Adrenal gland (tissue), 19 donors: Measurements from ENCODE around the gene SETDB2. TPM values are rescaled to one million over a fixed set of nuclear protein-coding genes. Genes with fewer than 3 reads are reported as not detected.

Experiments used
- DNase-seq, 7 donors: peaks; one replicate each; pipeline ENCODE4 v3.0.0-alpha.2; 2019 to 2020
- H3K27ac ChIP-seq, 5 donors: fragments of 200-600 bp; sonication (generic) in 4 of 5; 1 replicate in 3 of 5; 2 replicates in 2 of 5; pipeline versions ENCODE4 v1.5.1 to v1.8.0; 2016 to 2020; ENCODE audit warnings: mild to moderate bottlenecking in 1 of 5
- H3K27me3 ChIP-seq: fragments of 200-600 bp; 2 replicates; pipeline ENCODE4 v1.8.0; 2021
- H3K36me3 ChIP-seq, 2 donors: fragments of 200-600 bp; replicated peaks in 1 of 2; 1 replicate in 1 of 2; 2 replicates in 1 of 2; pipeline versions ENCODE4 v1.5.1 to v1.8.0; 2018 to 2022
- H3K4me1 ChIP-seq, 2 donors: fragments of 200-600 bp; replicated peaks in 1 of 2; 1 replicate in 1 of 2; 2 replicates in 1 of 2; pipeline versions ENCODE4 v1.5.1 to v1.8.0; 2018 to 2021
- H3K4me3 ChIP-seq, 4 donors: fragments of 200-600 bp; sonication (generic) in 3 of 4; one replicate each; pipeline ENCODE4 v1.5.1; 2016 to 2018
- H3K9me3 ChIP-seq, 3 donors: fragments of 200-600 bp; sonication (generic) in 1 of 3; replicated peaks in 1 of 3; 1 replicate in 2 of 3; 2 replicates in 1 of 3; pipeline versions ENCODE4 v1.5.1 to v1.8.0; 2016 to 2021
- POLR2A ChIP-seq, 2 donors: fragments of 450-650 bp; IDR thresholded peaks; one replicate each; pipeline ENCODE4 v1.6.1; 2017; ENCODE audit warnings: antibody characterized with exemption in 2 of 2, mild to moderate bottlenecking in 2 of 2, moderate library complexity in 1 of 2
- WGBS, 4 donors: extraction: QIAGEN DNeasy Blood & Tissue Kit in 2 of 4; methylation state at CpG; one replicate each; pipeline versions ENCODE4 v1.1.5 to v1.1.7; 2013 to 2017; 5-methylcytosine and 5-hydroxymethylcytosine counted together
- intact Hi-C, 2 donors: fragments of 100-400 bp; cut with DNase I; formaldehyde crosslinking; loops; one replicate each; pipeline versions ENCODE4 v1.14.1 to v1.15.0; 2022 to 2023
- long read RNA-seq, 10 donors: library from polyadenylated mRNA in 3 of 10; unstranded in 2 of 10; stranded (forward) in 1 of 10; transcript quantifications; one replicate each; pipeline ENCODE4 v2.0.0 and lab custom pipeline, GENCODE V29; 2021 to 2026
- polyA plus RNA-seq, 3 donors: library from polyadenylated mRNA; stranded (reverse); fragments of 200-250 nt in 2 of 3; fragments of 350-450 nt in 1 of 3; fragmentation: Illumina TruSeq in 1 of 3; extraction: RNeasy Lipid Tissue Mini Kit (QIAGEN cat#74804) in 1 of 3; gene quantifications; one replicate each; pipeline ENCODE4 v1.2.3, GENCODE V29; 2013 to 2014
- total RNA-seq, 9 donors: library from RNA; depleted of rRNA in 4 of 9; stranded (reverse); fragments of >200 nt in 4 of 9; fragments of 120-200 nt in 1 of 9; fragmentation: NEBNext Ultra II Directional in 1 of 9; extraction: Animal tissue kit (Norgen Biotek cat#: 25700) in 1 of 9; gene quantifications; one replicate each; pipeline versions ENCODE4 v1.1.0 to v1.2.4, GENCODE V29; 2013 to 2023
- TF ChIP-seq, protein P1 (sequence below), 6 experiments: fragments of 450-650 bp in 4 of 6; fragments of 200-600 bp in 2 of 6; sonication (generic) in 1 of 6; IDR thresholded peaks; 1 replicate in 5 of 6; 2 replicates in 1 of 6; pipeline versions ENCODE4 v1.5.1 to v1.8.0; 2016 to 2021; ENCODE audit warnings: antibody characterized with exemption in 6 of 6, mild to moderate bottlenecking in 2 of 6, moderate library complexity in 1 of 6
- donor health status: healthy with polysubstance abuse.
- donor health status: Bipolar disorder and iron deficiency.
- donor health status: DM: yes; HTN: yes; CAD: no.
- donor health status: DM: no; HTN: no; CAD: no.
- donor health status: DM: no; HTN: no; CAD: no.
- donor health status: DM: yes; HTN: yes; CAD: no.

The SETDB2 gene, protein sequence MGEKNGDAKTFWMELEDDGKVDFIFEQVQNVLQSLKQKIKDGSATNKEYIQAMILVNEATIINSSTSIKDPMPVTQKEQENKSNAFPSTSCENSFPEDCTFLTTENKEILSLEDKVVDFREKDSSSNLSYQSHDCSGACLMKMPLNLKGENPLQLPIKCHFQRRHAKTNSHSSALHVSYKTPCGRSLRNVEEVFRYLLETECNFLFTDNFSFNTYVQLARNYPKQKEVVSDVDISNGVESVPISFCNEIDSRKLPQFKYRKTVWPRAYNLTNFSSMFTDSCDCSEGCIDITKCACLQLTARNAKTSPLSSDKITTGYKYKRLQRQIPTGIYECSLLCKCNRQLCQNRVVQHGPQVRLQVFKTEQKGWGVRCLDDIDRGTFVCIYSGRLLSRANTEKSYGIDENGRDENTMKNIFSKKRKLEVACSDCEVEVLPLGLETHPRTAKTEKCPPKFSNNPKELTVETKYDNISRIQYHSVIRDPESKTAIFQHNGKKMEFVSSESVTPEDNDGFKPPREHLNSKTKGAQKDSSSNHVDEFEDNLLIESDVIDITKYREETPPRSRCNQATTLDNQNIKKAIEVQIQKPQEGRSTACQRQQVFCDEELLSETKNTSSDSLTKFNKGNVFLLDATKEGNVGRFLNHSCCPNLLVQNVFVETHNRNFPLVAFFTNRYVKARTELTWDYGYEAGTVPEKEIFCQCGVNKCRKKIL
- 10 to 100 TPM in 7 of 9 donors, 1 to 10 TPM in 2; 7.4 to 26.3 (median 13.6) TPM for total RNA-seq
- polyA plus RNA-seq = 10 to 100 TPM in 2 of 3 donors, 1 to 10 TPM in 1; 4.4 to 14.7 (median 10.9) TPM
- long read RNA-seq, donor 1 = 0 reads
- long read RNA-seq, donor 2, partial matches to known transcripts = 6 of 8 reads
- long read RNA-seq, donor 2, other reads (novel, unspliced or antisense) = 0 of 8 reads
- long read RNA-seq, donor 3 = 0 reads
- long read RNA-seq, donor 4, partial matches to known transcripts = 0 of 7 reads
- long read RNA-seq, donor 4, other reads (novel, unspliced or antisense) = 6 of 7 reads
- long read RNA-seq, donor 5, partial matches to known transcripts = 0 of 16 reads
- long read RNA-seq, donor 5, other reads (novel, unspliced or antisense) = 15 of 16 reads
- long read RNA-seq, donor 6, partial matches to known transcripts = 0 of 2 reads
- long read RNA-seq, donor 6, other reads (novel, unspliced or antisense) = 2 of 2 reads
- long read RNA-seq, donor 7 = 0 reads
- long read RNA-seq, donor 8, full-length matches to known transcripts = 1 of 6 reads
- long read RNA-seq, donor 8, partial matches to known transcripts = 5 of 6 reads
- long read RNA-seq, donor 8, other reads (novel, unspliced or antisense) = 0 of 6 reads
- long read RNA-seq, donor 9 = 0 reads
- long read RNA-seq, donor 10 = 0 reads

- H3K27me3 ChIP-seq = no peaks in the 10 kb centered on the region
- peak; percentile 99 to 100 (median 99) for DNase-seq
- 0 to 1% (median 1%) methylated on average over 18 to 53 of the region's 53 CpGs for WGBS, 4 donors
- H3K4me1 ChIP-seq = peaks cover 29 to 44% of the 10 kb centered on the region in 2 donors
- H3K9me3 ChIP-seq = peaks cover 0 to 5% (median 0%) of the 10 kb centered on the region in 3 donors
- H3K36me3 ChIP-seq = no peaks in the 10 kb centered on the region
- intact Hi-C loops = no loop called here
- peak within 1 kb of the TSS; percentile 42 to 72 (median 65) for H3K4me3 ChIP-seq
- peak within 1 kb of the TSS; percentile 77 to 97 (median 82) for H3K27ac ChIP-seq
- TF ChIP-seq, protein P1, sequence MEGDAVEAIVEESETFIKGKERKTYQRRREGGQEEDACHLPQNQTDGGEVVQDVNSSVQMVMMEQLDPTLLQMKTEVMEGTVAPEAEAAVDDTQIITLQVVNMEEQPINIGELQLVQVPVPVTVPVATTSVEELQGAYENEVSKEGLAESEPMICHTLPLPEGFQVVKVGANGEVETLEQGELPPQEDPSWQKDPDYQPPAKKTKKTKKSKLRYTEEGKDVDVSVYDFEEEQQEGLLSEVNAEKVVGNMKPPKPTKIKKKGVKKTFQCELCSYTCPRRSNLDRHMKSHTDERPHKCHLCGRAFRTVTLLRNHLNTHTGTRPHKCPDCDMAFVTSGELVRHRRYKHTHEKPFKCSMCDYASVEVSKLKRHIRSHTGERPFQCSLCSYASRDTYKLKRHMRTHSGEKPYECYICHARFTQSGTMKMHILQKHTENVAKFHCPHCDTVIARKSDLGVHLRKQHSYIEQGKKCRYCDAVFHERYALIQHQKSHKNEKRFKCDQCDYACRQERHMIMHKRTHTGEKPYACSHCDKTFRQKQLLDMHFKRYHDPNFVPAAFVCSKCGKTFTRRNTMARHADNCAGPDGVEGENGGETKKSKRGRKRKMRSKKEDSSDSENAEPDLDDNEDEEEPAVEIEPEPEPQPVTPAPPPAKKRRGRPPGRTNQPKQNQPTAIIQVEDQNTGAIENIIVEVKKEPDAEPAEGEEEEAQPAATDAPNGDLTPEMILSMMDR (IDR thresholded peaks at IDR 0.05) = peak in 5 of 6 experiments; percentile 32 to 65 (median 56)
- peak; percentile 70 to 97 for TF ChIP-seq POLR2A (IDR thresholded peaks at IDR 0.05)
Observed at GRCh38 chr13:49443704-49444523, at the start of gene SETDB2, which contains the start of gene CAB39L. SETDB2 (plus strand) TSS chr13:49444274; CDS start chr13:49451894, 7,620 bp downstream. CAB39L (minus strand) TSS chr13:49444064; CDS start chr13:49382910, 61,154 bp downstream.

DNA sequence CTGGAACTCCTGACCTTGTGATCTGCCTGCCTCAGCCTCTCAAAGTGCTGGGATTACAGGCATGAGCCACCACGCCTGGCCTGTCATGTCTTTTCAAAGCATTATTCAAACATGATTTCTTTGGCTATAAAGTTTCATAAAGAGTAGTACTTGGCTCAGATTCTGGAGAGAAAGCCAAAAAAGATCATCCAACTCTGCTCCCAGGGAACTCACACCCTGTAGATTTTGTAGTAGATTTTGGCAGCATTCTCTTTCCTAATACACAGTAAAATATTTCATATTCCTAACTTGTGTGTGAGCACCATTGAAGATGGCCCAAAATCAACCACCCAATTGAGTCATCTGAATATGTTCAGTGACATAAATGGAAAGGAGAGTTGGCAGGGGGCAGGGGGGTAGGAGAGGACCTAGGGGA lies 48.6 kb upstream of the SETDB2 start:
- 27 to 55% (median 44%) methylated on average over 1 of the region's 1 CpG for WGBS, 4 donors
- TF ChIP-seq, protein P1 (IDR thresholded peaks at IDR 0.05) = no peak
- TF ChIP-seq POLR2A (IDR thresholded peaks at IDR 0.05) = no peak
- intact Hi-C loops = no loop called here
- Histone ChIP-seq H3K4me3 (no peak overlapping the region), H3K4me1 (peaks cover 1 to 7% of the 10 kb centered on the region in 2 donors), H3K27ac (peak overlapping the region in 2 of 5 donors; percentile 26 to 68), H3K27me3 (no peaks in the 10 kb centered on the region), H3K9me3 (no peaks in the 10 kb centered on the region), H3K36me3 (no peaks in the 10 kb centered on the region)
- DNase-seq = peak in 6 of 7 donors; percentile 32 to 68 (median 40)

- intact Hi-C loops = no loop called here
- WGBS, 4 donors = 80 to 96% (median 83%) methylated on average over 1 of the region's 1 CpG
- no peaks in the 10 kb centered on the region for H3K9me3 ChIP-seq
- H3K36me3 ChIP-seq = no peaks in the 10 kb centered on the region
- H3K4me3 ChIP-seq = no peak overlapping the region
- peak overlapping the region in 2 of 5 donors; percentile 26 to 68 for H3K27ac ChIP-seq
- no peaks in the 10 kb centered on the region for H3K27me3 ChIP-seq
- peaks cover 6 to 7% of the 10 kb centered on the region in 2 donors for H3K4me1 ChIP-seq
- DNase-seq = no peak
- TF ChIP-seq POLR2A (IDR thresholded peaks at IDR 0.05) = no peak
- TF ChIP-seq, protein P1 (IDR thresholded peaks at IDR 0.05) = no peak
Observed at GRCh38 chr13:49395878-49396380, 48.1 kb upstream of the SETDB2 start.
